Upper lobe of left lung (tissue), 6 donors: ENCODE results near the gene MASP1. TPM values are rescaled to one million over a fixed set of nuclear protein-coding genes. Genes with fewer than 3 reads are reported as not detected.

ENCODE experiments used
- ATAC-seq, 2 donors: fragments of 200-7000 bp; cut with Tn5 transposase; one replicate each; pipeline ENCODE4 v1.9.1; 2022; ENCODE audit warnings: mild to moderate bottlenecking in 2 of 2, moderate library complexity in 2 of 2; ENCODE audit not compliant: low FRiP score in 2 of 2
- DNase-seq, 2 donors: peaks; one replicate each; pipeline ENCODE4 v3.0.0-alpha.2; 2019 to 2020
- H3K27ac ChIP-seq, 4 donors: fragments of 200-600 bp; sonication (generic); one replicate each; pipeline ENCODE4 v1.5.1; 2016 to 2019
- H3K27me3 ChIP-seq, 4 donors: fragments of 200-600 bp; sonication (generic); one replicate each; pipeline ENCODE4 v1.5.1; 2017 to 2019
- H3K36me3 ChIP-seq, 4 donors: fragments of 200-600 bp; sonication (generic); one replicate each; pipeline ENCODE4 v1.5.1; 2016 to 2019
- H3K4me1 ChIP-seq, 4 donors: fragments of 200-600 bp; sonication (generic); one replicate each; pipeline ENCODE4 v1.5.1; 2018 to 2019
- H3K4me3 ChIP-seq, 4 donors: fragments of 200-600 bp; sonication (generic); one replicate each; pipeline ENCODE4 v1.5.1; 2017 to 2019; ENCODE audit warnings: mild to moderate bottlenecking in 2 of 4, moderate library complexity in 1 of 4
- H3K9me3 ChIP-seq, 4 donors: fragments of 200-600 bp; sonication (generic); one replicate each; pipeline ENCODE4 v1.5.1; 2018 to 2019
- EP300 ChIP-seq, 4 donors: sonication (generic); formaldehyde crosslinking; IDR thresholded peaks; one replicate each; pipeline ENCODE4 v1.5.1; 2017; ENCODE audit warnings: antibody characterized with exemption in 4 of 4, control low read depth in 2 of 4
- POLR2A ChIP-seq, 4 donors: fragments of 450-650 bp; IDR thresholded peaks; one replicate each; pipeline ENCODE4 v1.5.1; 2016 to 2017; ENCODE audit warnings: antibody characterized with exemption in 4 of 4, mild to moderate bottlenecking in 2 of 4
- POLR2AphosphoS5 ChIP-seq, 2 donors: sonication (generic); formaldehyde crosslinking; IDR thresholded peaks; one replicate each; pipeline ENCODE4 v1.5.1; 2017; ENCODE audit warnings: antibody characterized with exemption in 2 of 2
- WGBS, 2 donors: methylation state at CpG; one replicate each; pipeline ENCODE4 v1.1.5; 2017 to 2018; 5-methylcytosine and 5-hydroxymethylcytosine counted together
- total RNA-seq, 6 donors: library from RNA; depleted of rRNA in 4 of 6; stranded (reverse); fragments of >200 nt in 4 of 6; gene quantifications; one replicate each; pipeline versions ENCODE4 v1.1.0 to v1.2.1, GENCODE V29; 2016 to 2021
- TF ChIP-seq, protein P1 (sequence below), 6 experiments: fragments of 450-650 bp in 4 of 6; fragments of 200-600 bp in 2 of 6; sonication (generic) in 2 of 6; IDR thresholded peaks; one replicate each; pipeline ENCODE4 v1.5.1; 2016 to 2019; ENCODE audit warnings: antibody characterized with exemption in 6 of 6
- donor health status: DM: no; HTN: no; CAD: no; lungs with moderate emphysema.
- donor health status: DM: no; HTN: yes; CAD: no; lungs with severe emphysema.

MASP1 gene
- total RNA-seq, 6 donors from 2014 or later, result 0.22 to 5.9 (median 1.8) TPM

GRCh38 chr3:187210091-187210490, 81.4 kb downstream of the MASP1 start:
- H3K4me3 ChIP-seq, result no peak overlapping the region
- no peaks in the 10 kb centered on the region for H3K27me3 ChIP-seq
- ATAC-seq (no peak), DNase-seq (no peak)
- 46 to 74% methylated on average over 1 of the region's 1 CpG for WGBS, 2 donors
- H3K36me3 ChIP-seq, result no peaks in the 10 kb centered on the region
- H3K4me1 ChIP-seq, result peaks cover 0 to 4% (median 4%) of the 10 kb centered on the region in 4 donors
- H3K9me3 ChIP-seq, result no peaks in the 10 kb centered on the region
- TF ChIP-seq POLR2A (IDR thresholded peaks at IDR 0.05), result no peak
- TF ChIP-seq, protein P1, sequence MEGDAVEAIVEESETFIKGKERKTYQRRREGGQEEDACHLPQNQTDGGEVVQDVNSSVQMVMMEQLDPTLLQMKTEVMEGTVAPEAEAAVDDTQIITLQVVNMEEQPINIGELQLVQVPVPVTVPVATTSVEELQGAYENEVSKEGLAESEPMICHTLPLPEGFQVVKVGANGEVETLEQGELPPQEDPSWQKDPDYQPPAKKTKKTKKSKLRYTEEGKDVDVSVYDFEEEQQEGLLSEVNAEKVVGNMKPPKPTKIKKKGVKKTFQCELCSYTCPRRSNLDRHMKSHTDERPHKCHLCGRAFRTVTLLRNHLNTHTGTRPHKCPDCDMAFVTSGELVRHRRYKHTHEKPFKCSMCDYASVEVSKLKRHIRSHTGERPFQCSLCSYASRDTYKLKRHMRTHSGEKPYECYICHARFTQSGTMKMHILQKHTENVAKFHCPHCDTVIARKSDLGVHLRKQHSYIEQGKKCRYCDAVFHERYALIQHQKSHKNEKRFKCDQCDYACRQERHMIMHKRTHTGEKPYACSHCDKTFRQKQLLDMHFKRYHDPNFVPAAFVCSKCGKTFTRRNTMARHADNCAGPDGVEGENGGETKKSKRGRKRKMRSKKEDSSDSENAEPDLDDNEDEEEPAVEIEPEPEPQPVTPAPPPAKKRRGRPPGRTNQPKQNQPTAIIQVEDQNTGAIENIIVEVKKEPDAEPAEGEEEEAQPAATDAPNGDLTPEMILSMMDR (IDR thresholded peaks at IDR 0.05), result no peak
- TF ChIP-seq POLR2AphosphoS5 (IDR thresholded peaks at IDR 0.05), result no peak
- TF ChIP-seq EP300 (IDR thresholded peaks at IDR 0.05), result no peak
- no peak overlapping the region for H3K27ac ChIP-seq

DNA sequence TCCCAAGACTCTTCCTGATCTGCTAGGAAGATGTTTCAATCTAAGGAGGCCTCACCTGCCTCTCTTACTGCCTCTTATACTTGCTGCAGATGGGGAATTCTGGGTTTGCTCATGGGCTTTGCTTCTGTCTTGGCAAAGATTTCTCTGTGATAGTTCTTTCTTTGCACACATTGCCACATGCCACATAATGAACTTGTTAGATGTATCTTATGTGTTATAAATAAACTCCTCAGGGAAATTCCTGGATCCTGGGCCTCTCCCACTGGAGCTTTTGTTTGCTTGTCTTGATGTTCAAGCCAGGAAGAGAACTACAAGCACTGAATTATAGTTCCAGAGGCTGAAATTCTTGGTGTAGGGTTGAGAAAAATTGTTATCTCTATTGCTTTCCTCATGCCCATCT, 82.0 kb downstream of the MASP1 start:
- H3K36me3 ChIP-seq, result no peaks in the 10 kb centered on the region
- no peak for ATAC-seq

GRCh38 chr3:187208159-187208558, 83.4 kb downstream of the MASP1 start:
- no peaks in the 10 kb centered on the region for H3K9me3 ChIP-seq
- no peak for DNase-seq
- no peak for TF ChIP-seq POLR2A (IDR thresholded peaks at IDR 0.05)
- no peak for TF ChIP-seq EP300 (IDR thresholded peaks at IDR 0.05)
- TF ChIP-seq, protein P1 (IDR thresholded peaks at IDR 0.05), result no peak
- no peak for TF ChIP-seq POLR2AphosphoS5 (IDR thresholded peaks at IDR 0.05)
- peaks cover 0 to 4% (median 4%) of the 10 kb centered on the region in 4 donors for H3K4me1 ChIP-seq
- H3K27me3 ChIP-seq, result no peaks in the 10 kb centered on the region
- no peak overlapping the region for H3K4me3 ChIP-seq
- WGBS, 2 donors, result 40 to 77% methylated on average over 1 of the region's 1 CpG
- no peak for ATAC-seq
- no peak overlapping the region for H3K27ac ChIP-seq
- H3K36me3 ChIP-seq, result no peaks in the 10 kb centered on the region

More for the DNA sequence above, 82.0 kb downstream of the MASP1 start:
- no peaks in the 10 kb centered on the region for H3K27me3 ChIP-seq
- peaks cover 0 to 4% (median 4%) of the 10 kb centered on the region in 4 donors for H3K4me1 ChIP-seq
- TF ChIP-seq, protein P1 (IDR thresholded peaks at IDR 0.05), result no peak
- TF ChIP-seq EP300 (IDR thresholded peaks at IDR 0.05) (no peak), POLR2AphosphoS5 (IDR thresholded peaks at IDR 0.05) (no peak), POLR2A (IDR thresholded peaks at IDR 0.05) (no peak)
- no peak for DNase-seq
- H3K4me3 ChIP-seq, result no peak overlapping the region
- no peaks in the 10 kb centered on the region for H3K9me3 ChIP-seq
- no peak overlapping the region for H3K27ac ChIP-seq

DNA sequence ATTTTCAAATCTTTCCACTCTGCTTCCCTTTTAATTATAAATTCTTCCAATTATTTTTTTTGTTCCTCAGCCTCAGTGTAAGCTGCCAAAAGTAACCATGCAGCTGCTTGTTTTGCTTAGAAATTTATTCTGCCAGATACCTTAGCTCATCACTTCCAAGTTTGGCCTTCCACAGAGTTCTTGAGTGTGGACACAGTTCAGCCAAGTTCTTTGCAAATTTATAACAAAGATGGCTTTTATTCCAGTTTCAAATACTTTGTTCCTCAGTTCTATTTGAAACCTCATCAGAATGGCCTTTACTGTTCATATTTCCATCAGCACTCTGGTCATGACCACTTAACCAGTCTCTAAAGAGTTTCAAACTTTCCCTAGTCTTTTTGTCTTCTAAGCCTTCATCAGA, 83.9 kb downstream of the MASP1 start:
- H3K27me3 ChIP-seq, result no peaks in the 10 kb centered on the region
- H3K27ac ChIP-seq, result no peak overlapping the region
- H3K9me3 ChIP-seq, result no peaks in the 10 kb centered on the region
- H3K4me3 ChIP-seq, result no peak overlapping the region
- DNase-seq (no peak), ATAC-seq (no peak)
- H3K4me1 ChIP-seq, result peaks cover 0 to 4% (median 4%) of the 10 kb centered on the region in 4 donors
- no peaks in the 10 kb centered on the region for H3K36me3 ChIP-seq
- TF ChIP-seq POLR2A (IDR thresholded peaks at IDR 0.05), result no peak
- TF ChIP-seq EP300 (IDR thresholded peaks at IDR 0.05), result no peak

GRCh38 chr3:187207062-187207461, 84.5 kb downstream of the MASP1 start:
- Histone ChIP-seq H3K27me3 (no peaks in the 10 kb centered on the region), H3K36me3 (no peaks in the 10 kb centered on the region), H3K9me3 (no peaks in the 10 kb centered on the region), H3K4me1 (peaks cover 0 to 4% (median 4%) of the 10 kb centered on the region in 4 donors), H3K27ac (no peak overlapping the region), H3K4me3 (no peak overlapping the region)
- DNase-seq (no peak), ATAC-seq (no peak)
- TF ChIP-seq POLR2AphosphoS5 (IDR thresholded peaks at IDR 0.05) (no peak), EP300 (IDR thresholded peaks at IDR 0.05) (no peak), POLR2A (IDR thresholded peaks at IDR 0.05) (no peak)
- TF ChIP-seq, protein P1 (IDR thresholded peaks at IDR 0.05), result no peak
- 80 to 89% methylated on average over 2 of the region's 2 CpGs for WGBS, 2 donors
